Pancreas (tissue), 10 donors: Measurements from ENCODE around the gene DCDC2C. TPM values are rescaled to one million over a fixed set of nuclear protein-coding genes. Genes with fewer than 3 reads are reported as not detected.

Experiments used
- ATAC-seq, 4 donors: fragments of 200-7000 bp; cut with Tn5 transposase; one replicate each; pipeline versions ENCODE4 v1.8.0 to v1.9.1; 2020; ENCODE audit warnings: mild to moderate bottlenecking in 4 of 4, moderate library complexity in 4 of 4
- DNase-seq, 6 donors: peaks; one replicate each; pipeline ENCODE4 v3.0.0-alpha.2; 2020
- FAIRE-seq: peaks from 2 replicates; lab custom pipeline; 2012; peaks lifted over from hg19 to GRCh38; lab: Jason Lieb, UNC
- H3K27ac ChIP-seq, 4 donors: fragments of 200-600 bp; sonication (generic); 1 replicate in 3 of 4; 2 replicates in 1 of 4; pipeline versions ENCODE4 v1.5.0 to v1.8.0; 2020
- H3K27me3 ChIP-seq, 4 donors: fragments of 200-600 bp; one replicate each; pipeline ENCODE4 v1.8.0; 2021
- H3K36me3 ChIP-seq, 3 donors: fragments of 200-600 bp; sonication (generic) in 1 of 3; one replicate each; pipeline versions ENCODE4 v1.5.0 to v1.8.0; 2020 to 2021
- H3K4me1 ChIP-seq, 3 donors: fragments of 200-600 bp; one replicate each; pipeline ENCODE4 v1.8.0; 2021
- H3K4me3 ChIP-seq, 4 donors: fragments of 200-600 bp; sonication (generic) in 2 of 4; one replicate each; pipeline versions ENCODE4 v1.5.0 to v1.8.0; 2020 to 2021
- H3K9me3 ChIP-seq, 4 donors: fragments of 200-600 bp; one replicate each; pipeline ENCODE4 v1.8.0; 2021
- CTCF ChIP-seq, 4 donors: fragments of 200-600 bp; sonication (generic) in 3 of 4; IDR thresholded peaks; one replicate each; pipeline versions ENCODE4 v1.5.0 to v1.8.0; 2021; ENCODE audit warnings: antibody characterized with exemption in 4 of 4
- WGBS, 2 donors: extraction: QIAGEN DNeasy Blood & Tissue Kit; methylation state at CpG; one replicate each; pipeline ENCODE4 v1.1.7; 2013; 5-methylcytosine and 5-hydroxymethylcytosine counted together
- intact Hi-C, 3 donors: fragments of 100-400 bp; cut with DNase I; formaldehyde crosslinking; loops; one replicate each; pipeline versions ENCODE4 v1.11.1 to v1.14.2; 2022
- polyA plus RNA-seq, 2 donors: library from polyadenylated mRNA; stranded (reverse); fragments of 200-250 nt; gene quantifications; one replicate each; pipeline ENCODE4 v1.2.3, GENCODE V29; 2013
- total RNA-seq, 6 donors: library from RNA; stranded (reverse); fragmentation: NEBNext Ultra II Directional in 4 of 6; extraction: Animal tissue kit (Norgen Biotek cat#: 25700) in 4 of 6; gene quantifications; one replicate each; pipeline versions ENCODE4 v1.2.1 to v1.2.4, GENCODE V29; 2021 to 2023
- donor health status: healthy with polysubstance abuse.
- donor health status: DM: no; HTN: no; CAD: no; lungs with moderate emphysema.
- donor health status: DM: no; HTN: no; CAD: no.
- donor health status: control.
- donor health status: control.
- donor health status: Bipolar disorder and iron deficiency.
- donor health status: DM: yes; HTN: yes; CAD: no.
- donor health status: DM: no; HTN: no; CAD: no.
- donor health status: DM: no; HTN: no; CAD: no.
- donor health status: DM: yes; HTN: yes; CAD: no.

The DCDC2C gene
- total and polyA plus RNA-seq, 8 donors: not detected

- 52 to 64% methylated on average over 12 of the region's 12 CpGs for WGBS, 2 donors
- FAIRE-seq (no peak), DNase-seq (no peak), ATAC-seq (no peak)
- intact Hi-C loops: no loop called here
- Histone ChIP-seq H3K27ac (no peak overlapping the region), H3K27me3 (peaks cover 0 to 3% (median 0%) of the 10 kb centered on the region in 4 donors), H3K4me1 (no peaks in the 10 kb centered on the region), H3K9me3 (no peaks in the 10 kb centered on the region), H3K4me3 (no peak overlapping the region), H3K36me3 (no peaks in the 10 kb centered on the region)
- TF ChIP-seq CTCF (IDR thresholded peaks at IDR 0.05): no peak
Observed at GRCh38 chr2:3774336-3774735, 71.0 kb downstream of the DCDC2C start.

GRCh38 chr2:3776311-3776710, 72.9 kb downstream of the DCDC2C start:
- intact Hi-C loops: no loop called here
- H3K4me1 ChIP-seq: no peaks in the 10 kb centered on the region
- DNase-seq (no peak), ATAC-seq (no peak), FAIRE-seq (no peak)
- H3K27ac ChIP-seq: no peak overlapping the region
- peaks cover 0 to 3% (median 0%) of the 10 kb centered on the region in 4 donors for H3K27me3 ChIP-seq
- H3K9me3 ChIP-seq: no peaks in the 10 kb centered on the region
- H3K4me3 ChIP-seq: no peak overlapping the region
- H3K36me3 ChIP-seq: no peaks in the 10 kb centered on the region
- 72 to 78% methylated on average over 10 of the region's 10 CpGs for whole genome bisulfite sequencing, 2 donors
- no peak for TF ChIP-seq CTCF (IDR thresholded peaks at IDR 0.05)

- Histone ChIP-seq H3K27me3 (peaks cover 0 to 3% (median 0%) of the 10 kb centered on the region in 4 donors), H3K9me3 (no peaks in the 10 kb centered on the region), H3K36me3 (no peaks in the 10 kb centered on the region), H3K27ac (no peak overlapping the region), H3K4me1 (no peaks in the 10 kb centered on the region), H3K4me3 (no peak overlapping the region)
- WGBS, 2 donors: 59 to 75% methylated on average over 11 of the region's 11 CpGs
- FAIRE-seq: no peak
- no peak for TF ChIP-seq CTCF (IDR thresholded peaks at IDR 0.05)
- DNase-seq: no peak
- intact Hi-C loops: no loop called here
- no peak for ATAC-seq
Observed at GRCh38 chr2:3777966-3778365, 74.6 kb downstream of the DCDC2C start.

- TF ChIP-seq CTCF (IDR thresholded peaks at IDR 0.05): no peak
- 59 to 75% methylated on average over 24 of the region's 24 CpGs for WGBS, 2 donors
- DNase-seq: no peak
Observed at GRCh38 chr2:3778851-3779495, 75.6 kb downstream of the DCDC2C start.

GRCh38 chr2:3779496-3780049, 76.2 kb downstream of the DCDC2C start:
- intact Hi-C loops: no loop called here
- WGBS, 2 donors: 18 to 29% methylated on average over 10 of the region's 10 CpGs
- ATAC-seq: no peak
- DNase-seq: no peak
- H3K27me3 ChIP-seq: peaks cover 0 to 3% (median 0%) of the 10 kb centered on the region in 4 donors
- no peaks in the 10 kb centered on the region for H3K9me3 ChIP-seq
- no peak overlapping the region for H3K27ac ChIP-seq
- H3K4me1 ChIP-seq: no peaks in the 10 kb centered on the region
- no peak for TF ChIP-seq CTCF (IDR thresholded peaks at IDR 0.05)
- no peaks in the 10 kb centered on the region for H3K36me3 ChIP-seq
- no peak overlapping the region for H3K4me3 ChIP-seq
- FAIRE-seq: no peak

More at GRCh38 chr2:3778851-3779495, 75.6 kb downstream of the DCDC2C start:
- peaks cover 0 to 3% (median 0%) of the 10 kb centered on the region in 4 donors for H3K27me3 ChIP-seq
- H3K4me3 ChIP-seq: no peak overlapping the region
- H3K9me3 ChIP-seq: no peaks in the 10 kb centered on the region
- no peaks in the 10 kb centered on the region for H3K36me3 ChIP-seq
- H3K4me1 ChIP-seq: no peaks in the 10 kb centered on the region
- intact Hi-C loops: no loop called here
- ATAC-seq (no peak), FAIRE-seq (no peak)
- H3K27ac ChIP-seq: no peak overlapping the region
